ENCODE measurements around the gene PTAFR.

DNA sequence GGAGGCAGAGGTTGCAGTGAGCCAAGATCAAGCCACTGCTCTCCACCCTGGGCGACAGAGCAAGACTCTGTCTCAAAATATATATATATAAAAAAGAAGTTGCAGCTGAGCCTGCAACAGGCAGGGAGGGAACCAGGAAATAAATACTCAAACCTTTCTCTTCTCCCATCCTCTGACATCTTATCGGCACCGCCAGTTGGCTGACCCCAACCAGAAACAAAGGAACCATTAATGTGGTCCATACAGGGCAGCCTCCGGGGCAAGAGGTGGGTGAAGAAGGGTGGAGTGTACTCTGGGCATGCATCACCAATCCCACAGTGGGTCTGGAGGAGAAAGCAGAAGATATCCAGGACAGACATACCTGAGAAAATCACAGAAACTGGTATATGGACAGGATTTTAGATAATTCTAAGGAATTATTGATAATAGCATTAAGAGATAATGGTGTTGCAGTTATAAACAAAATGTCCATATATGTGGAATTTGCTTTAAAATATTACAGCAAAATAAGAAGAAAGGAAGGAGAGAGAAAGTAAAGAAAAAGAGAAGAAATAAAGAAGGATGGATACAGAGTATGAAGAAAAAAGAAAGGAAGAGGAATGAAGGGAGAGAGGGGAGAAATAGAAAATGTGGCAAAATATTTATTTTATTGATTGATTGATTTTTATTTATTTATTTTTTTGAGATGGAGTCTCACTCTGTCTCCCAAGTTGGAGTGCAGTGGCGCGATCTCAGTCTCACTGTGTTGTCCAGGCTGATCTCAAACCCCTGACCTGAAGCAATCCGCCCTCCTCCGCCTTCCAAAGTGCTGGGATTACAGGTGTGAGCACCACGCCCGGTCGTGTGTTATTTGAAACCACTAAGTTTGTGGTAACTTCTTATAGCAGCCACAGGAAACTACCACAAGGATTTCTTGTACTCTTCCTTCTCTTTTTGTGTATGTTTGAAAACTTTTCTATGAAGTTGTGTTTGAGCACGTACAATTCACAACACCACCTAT, 4.1 kb upstream of the PTAFR start:
- TF ChIP-seq, protein P1, sequence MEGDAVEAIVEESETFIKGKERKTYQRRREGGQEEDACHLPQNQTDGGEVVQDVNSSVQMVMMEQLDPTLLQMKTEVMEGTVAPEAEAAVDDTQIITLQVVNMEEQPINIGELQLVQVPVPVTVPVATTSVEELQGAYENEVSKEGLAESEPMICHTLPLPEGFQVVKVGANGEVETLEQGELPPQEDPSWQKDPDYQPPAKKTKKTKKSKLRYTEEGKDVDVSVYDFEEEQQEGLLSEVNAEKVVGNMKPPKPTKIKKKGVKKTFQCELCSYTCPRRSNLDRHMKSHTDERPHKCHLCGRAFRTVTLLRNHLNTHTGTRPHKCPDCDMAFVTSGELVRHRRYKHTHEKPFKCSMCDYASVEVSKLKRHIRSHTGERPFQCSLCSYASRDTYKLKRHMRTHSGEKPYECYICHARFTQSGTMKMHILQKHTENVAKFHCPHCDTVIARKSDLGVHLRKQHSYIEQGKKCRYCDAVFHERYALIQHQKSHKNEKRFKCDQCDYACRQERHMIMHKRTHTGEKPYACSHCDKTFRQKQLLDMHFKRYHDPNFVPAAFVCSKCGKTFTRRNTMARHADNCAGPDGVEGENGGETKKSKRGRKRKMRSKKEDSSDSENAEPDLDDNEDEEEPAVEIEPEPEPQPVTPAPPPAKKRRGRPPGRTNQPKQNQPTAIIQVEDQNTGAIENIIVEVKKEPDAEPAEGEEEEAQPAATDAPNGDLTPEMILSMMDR (IDR thresholded peaks at IDR 0.05): no peak
- TF ChIP-seq POLR2AphosphoS5 (IDR thresholded peaks at IDR 0.05) (no peak), POLR2A (IDR thresholded peaks at IDR 0.05) (no peak)

All from upper lobe of left lung (tissue), 4 donors.